Activated CD4-positive, alpha-beta T cell treated with anti-CD3 and anti-CD28 coated beads for 36 hours (primary cell): ENCODE results near the gene TPO. TPM values are rescaled to one million over a fixed set of nuclear protein-coding genes. Genes with fewer than 3 reads are reported as not detected.

ENCODE experiments used
- ATAC-seq: fragments of 200-7000 bp; cut with Tn5 transposase; one replicate; pipeline ENCODE4 v1.10.0; 2021; ENCODE audit warnings: mild to moderate bottlenecking, moderate library complexity
- CTCF ChIA-PET: fragments of 350-600 bp; sonication (Branson Sonifier 250); formaldehyde crosslinking; loops from one replicate; lab custom pipeline; 2021; ENCODE audit warnings: antibody characterized with exemption; lab: Charles Lee
- POLR2A ChIA-PET: fragments of 350-600 bp; sonication (Branson Sonifier 250); formaldehyde crosslinking; loops from one replicate; lab custom pipeline; 2021; ENCODE audit warnings: antibody characterized with exemption, inconsistent platforms; lab: Charles Lee
- DNase-seq: peaks from one replicate; pipeline ENCODE4 v3.0.0-alpha.2; 2020
- H3K27ac Mint-ChIP-seq: one replicate; pipeline ENCODE4 v1.8.0; 2021; ENCODE audit warnings: mixed read lengths
- H3K27me3 Mint-ChIP-seq: one replicate; pipeline ENCODE4 v1.8.0; 2021; ENCODE audit warnings: mixed read lengths
- H3K36me3 Mint-ChIP-seq: one replicate; pipeline ENCODE4 v1.8.0; 2021; ENCODE audit warnings: low read depth, mixed read lengths
- H3K4me1 Mint-ChIP-seq: one replicate; pipeline ENCODE4 v1.8.0; 2021; ENCODE audit warnings: mixed read lengths
- H3K4me3 Mint-ChIP-seq: one replicate; pipeline ENCODE4 v1.8.0; 2021; ENCODE audit warnings: mild to moderate bottlenecking, moderate library complexity, mixed read lengths
- H3K9me3 Mint-ChIP-seq: one replicate; pipeline ENCODE4 v1.8.0; 2021; ENCODE audit warnings: low read depth, mixed read lengths
- intact Hi-C, 2 experiments: fragments of 100-400 bp; cut with DNase I in 1 of 2; cut with micrococcal nuclease in 1 of 2; formaldehyde crosslinking; loops; one replicate each; pipeline versions ENCODE4 v1.14.2 to v1.15.1; 2022 to 2024; cut with DNase I, micrococcal nuclease
- total RNA-seq, 2 experiments: library from RNA; stranded (reverse); gene quantifications; one replicate each; pipeline ENCODE4 v1.2.3, GENCODE V29; 2021

The TPO gene
- total RNA-seq, 2 experiments from 2014 or later: not detected

GRCh38 chr2:1454346-1454745, 41.1 kb downstream of the TPO start:
- no peaks in the 10 kb centered on the region for H3K4me1 Mint-ChIP-seq
- ATAC-seq: no peak
- intact Hi-C loops: no loop called here
- DNase-seq: no peak
- no peaks in the 10 kb centered on the region for H3K9me3 Mint-ChIP-seq
- no peaks in the 10 kb centered on the region for H3K36me3 Mint-ChIP-seq
- no peak overlapping the region for H3K27ac Mint-ChIP-seq
- no peaks in the 10 kb centered on the region for H3K27me3 Mint-ChIP-seq
- POLR2A ChIA-PET: no interaction called here
- no peak overlapping the region for H3K4me3 Mint-ChIP-seq
- CTCF ChIA-PET: no interaction called here

- ChIA-PET CTCF (no interaction called here), POLR2A (no interaction called here)
- Mint-ChIP-seq H3K27me3 (no peaks in the 10 kb centered on the region), H3K4me1 (no peaks in the 10 kb centered on the region), H3K4me3 (no peak overlapping the region), H3K27ac (no peak overlapping the region), H3K36me3 (no peaks in the 10 kb centered on the region), H3K9me3 (no peaks in the 10 kb centered on the region)
- ATAC-seq (no peak), DNase-seq (no peak)
- intact Hi-C loops: no loop called here
Observed at GRCh38 chr2:1455466-1455865, 42.2 kb downstream of the TPO start.

GRCh38 chr2:1458432-1458831, 45.2 kb downstream of the TPO start:
- DNase-seq: no peak
- H3K36me3 Mint-ChIP-seq: no peaks in the 10 kb centered on the region
- H3K4me1 Mint-ChIP-seq: no peaks in the 10 kb centered on the region
- no peaks in the 10 kb centered on the region for H3K27me3 Mint-ChIP-seq
- ChIA-PET POLR2A (no interaction called here), CTCF (no interaction called here)
- no peaks in the 10 kb centered on the region for H3K9me3 Mint-ChIP-seq
- H3K27ac Mint-ChIP-seq: no peak overlapping the region
- no peak overlapping the region for H3K4me3 Mint-ChIP-seq
- intact Hi-C loops: no loop called here
- no peak for ATAC-seq

GRCh38 chr2:1459727-1460126, 46.5 kb downstream of the TPO start:
- no peak for ATAC-seq
- no peak for DNase-seq
- intact Hi-C loops: no loop called here
- no peaks in the 10 kb centered on the region for H3K27me3 Mint-ChIP-seq
- no peaks in the 10 kb centered on the region for H3K4me1 Mint-ChIP-seq
- POLR2A ChIA-PET: no interaction called here
- no peaks in the 10 kb centered on the region for H3K36me3 Mint-ChIP-seq
- H3K4me3 Mint-ChIP-seq: no peak overlapping the region
- CTCF ChIA-PET: no interaction called here
- no peak overlapping the region for H3K27ac Mint-ChIP-seq
- H3K9me3 Mint-ChIP-seq: no peaks in the 10 kb centered on the region

- Mint-ChIP-seq H3K4me1 (no peaks in the 10 kb centered on the region), H3K36me3 (no peaks in the 10 kb centered on the region), H3K4me3 (no peak overlapping the region), H3K27ac (no peak overlapping the region), H3K9me3 (no peaks in the 10 kb centered on the region), H3K27me3 (no peaks in the 10 kb centered on the region)
- intact Hi-C loops: no loop called here
- CTCF ChIA-PET: interaction anchor here (0.6 kb wide), 1 partner anchor 824 kb away, joined by 3 read pairs; no protein-coding TSS in a partner anchor
- no peak for ATAC-seq
- DNase-seq: no peak
- POLR2A ChIA-PET: no interaction called here
Observed at GRCh38 chr2:1460851-1461418, 47.7 kb downstream of the TPO start.

GRCh38 chr2:1461507-1462390, 48.5 kb downstream of the TPO start:
- no peak overlapping the region for H3K4me3 Mint-ChIP-seq
- no peaks in the 10 kb centered on the region for H3K4me1 Mint-ChIP-seq
- H3K27ac Mint-ChIP-seq: no peak overlapping the region
- POLR2A ChIA-PET: no interaction called here
- intact Hi-C loops: no loop called here
- CTCF ChIA-PET: no interaction called here
- peaks cover 1% of the 10 kb centered on the region for H3K27me3 Mint-ChIP-seq
- DNase-seq (no peak), ATAC-seq (no peak)
- H3K9me3 Mint-ChIP-seq: no peaks in the 10 kb centered on the region
- no peaks in the 10 kb centered on the region for H3K36me3 Mint-ChIP-seq

GRCh38 chr2:1462994-1463393, 49.7 kb downstream of the TPO start:
- peaks cover 2% of the 10 kb centered on the region for H3K27me3 Mint-ChIP-seq
- ChIA-PET POLR2A (no interaction called here), CTCF (no interaction called here)
- no peaks in the 10 kb centered on the region for H3K9me3 Mint-ChIP-seq
- H3K36me3 Mint-ChIP-seq: no peaks in the 10 kb centered on the region
- intact Hi-C loops: no loop called here
- H3K4me1 Mint-ChIP-seq: no peaks in the 10 kb centered on the region
- ATAC-seq: no peak
- no peak overlapping the region for H3K27ac Mint-ChIP-seq
- no peak overlapping the region for H3K4me3 Mint-ChIP-seq
- no peak for DNase-seq

GRCh38 chr2:1472350-1472749, 59.1 kb downstream of the TPO start:
- intact Hi-C loops: no loop called here
- ChIA-PET CTCF (no interaction called here), POLR2A (no interaction called here)
- ATAC-seq: no peak
- no peaks in the 10 kb centered on the region for H3K9me3 Mint-ChIP-seq
- H3K27me3 Mint-ChIP-seq: no peaks in the 10 kb centered on the region
- no peak overlapping the region for H3K4me3 Mint-ChIP-seq
- no peaks in the 10 kb centered on the region for H3K4me1 Mint-ChIP-seq
- no peaks in the 10 kb centered on the region for H3K36me3 Mint-ChIP-seq
- H3K27ac Mint-ChIP-seq: no peak overlapping the region
- no peak for DNase-seq

GRCh38 chr2:1476617-1477195, 63.4 kb downstream of the TPO start:
- DNase-seq (no peak), ATAC-seq (no peak)
- intact Hi-C loops: no loop called here
- Mint-ChIP-seq H3K27me3 (no peaks in the 10 kb centered on the region), H3K27ac (no peak overlapping the region), H3K36me3 (no peaks in the 10 kb centered on the region), H3K9me3 (no peaks in the 10 kb centered on the region), H3K4me1 (no peaks in the 10 kb centered on the region), H3K4me3 (no peak overlapping the region)
- POLR2A ChIA-PET: no interaction called here
- CTCF ChIA-PET: no interaction called here

- no peak overlapping the region for H3K27ac Mint-ChIP-seq
- no peak overlapping the region for H3K4me3 Mint-ChIP-seq
- no peaks in the 10 kb centered on the region for H3K27me3 Mint-ChIP-seq
- CTCF ChIA-PET: no interaction called here
- H3K36me3 Mint-ChIP-seq: no peaks in the 10 kb centered on the region
- H3K4me1 Mint-ChIP-seq: no peaks in the 10 kb centered on the region
- no peak for DNase-seq
- intact Hi-C loops: no loop called here
- H3K9me3 Mint-ChIP-seq: no peaks in the 10 kb centered on the region
- ATAC-seq: no peak
- POLR2A ChIA-PET: no interaction called here
Observed at GRCh38 chr2:1477196-1478040, 64.2 kb downstream of the TPO start.
